WTC11 (cell line): Measurements from ENCODE around the gene CNTNAP2. TPM values are rescaled to one million over a fixed set of nuclear protein-coding genes. Genes with fewer than 3 reads are reported as not detected.
"Not testable (repeated sequence)": the region's sequence is repeated elsewhere in the genome, so short reads cannot be mapped to it uniquely, and the experiment has no call there.

Source experiments
- ATAC-seq: fragments of 200-7000 bp; cut with Tn5 transposase; 2 replicates; pipeline ENCODE4 v1.10.0; 2021; ENCODE audit warnings: mild to moderate bottlenecking, moderate library complexity
- CTCF ChIA-PET: fragments of 300-600 bp; sonication (Branson Sonifier 250); formaldehyde crosslinking; loops from one replicate; lab custom pipeline; 2021; ENCODE audit warnings: antibody characterized with exemption; lab: Charles Lee
- POLR2A ChIA-PET: fragments of 350-600 bp; sonication (Branson Sonifier 250); formaldehyde crosslinking; loops from one replicate; lab custom pipeline; 2021; ENCODE audit warnings: antibody characterized with exemption; lab: Charles Lee
- DNase-seq: peaks from one replicate; pipeline ENCODE4 v3.0.0; 2021; ENCODE audit warnings: low spot score
- H3K27ac Mint-ChIP-seq: 2 replicates; pipeline ENCODE4 v1.8.0; 2021; ENCODE audit warnings: mixed read lengths
- H3K27me3 Mint-ChIP-seq: 2 replicates; pipeline ENCODE4 v1.8.0; 2021; ENCODE audit warnings: low read depth, mild to moderate bottlenecking, moderate library complexity, mixed read lengths
- H3K36me3 Mint-ChIP-seq: 2 replicates; pipeline ENCODE4 v1.8.0; 2021; ENCODE audit warnings: mixed read lengths
- H3K4me1 Mint-ChIP-seq: 2 replicates; pipeline ENCODE4 v1.8.0; 2022; ENCODE audit warnings: mixed read lengths
- H3K4me3 Mint-ChIP-seq: 2 replicates; pipeline ENCODE4 v1.8.0; 2021; ENCODE audit warnings: mild to moderate bottlenecking, moderate library complexity, mixed read lengths
- H3K9me3 Mint-ChIP-seq: 2 replicates; pipeline ENCODE4 v1.8.0; 2021; ENCODE audit warnings: mixed read lengths
- CREM ChIP-seq: sonication (generic); formaldehyde crosslinking; IDR thresholded peaks from 2 replicates; pipeline ENCODE4 v1.8.1; 2022; ENCODE audit warnings: mild to moderate bottlenecking, missing genetic modification reagents, moderate library complexity
- ELF4 ChIP-seq: sonication (generic); formaldehyde crosslinking; IDR thresholded peaks from 2 replicates; pipeline ENCODE4 v1.8.1; 2022; ENCODE audit warnings: low read depth, mild to moderate bottlenecking, moderate library complexity, missing genetic modification reagents
- MYBL2 ChIP-seq: sonication (generic); formaldehyde crosslinking; IDR thresholded peaks from 2 replicates; pipeline ENCODE4 v1.8.1; 2023; ENCODE audit warnings: mild to moderate bottlenecking, moderate library complexity, missing genetic modification reagents
- NR1H2 ChIP-seq: sonication (generic); formaldehyde crosslinking; IDR thresholded peaks from 2 replicates; pipeline ENCODE4 v1.9.0; 2021; ENCODE audit warnings: mild to moderate bottlenecking, moderate library complexity, missing genetic modification reagents
- NR3C1 ChIP-seq: sonication (generic); formaldehyde crosslinking; conservative IDR thresholded peaks from 2 replicates; pipeline ENCODE4 v1.8.1; 2023; ENCODE audit warnings: low read depth, mild to moderate bottlenecking, missing genetic modification reagents
- OVOL2 ChIP-seq: fragments of 250-450 bp; sonication (Bioruptor Pico); IDR thresholded peaks from 2 replicates; pipeline ENCODE4 v1.9.0; 2021; ENCODE audit warnings: mild to moderate bottlenecking, borderline replicate concordance
- SMAD4 ChIP-seq: sonication (generic); formaldehyde crosslinking; IDR thresholded peaks from 2 replicates; pipeline ENCODE4 v1.8.0; 2022; ENCODE audit warnings: mild to moderate bottlenecking, missing genetic modification reagents
- SP1 ChIP-seq: sonication (generic); formaldehyde crosslinking; conservative IDR thresholded peaks from 2 replicates; pipeline ENCODE4 v1.8.1; 2022; ENCODE audit warnings: missing genetic modification reagents
- TEAD1 ChIP-seq: sonication (generic); formaldehyde crosslinking; IDR thresholded peaks from 2 replicates; pipeline ENCODE4 v1.8.0; 2022; ENCODE audit warnings: mild to moderate bottlenecking, missing genetic modification reagents
- ZNF121 ChIP-seq: sonication (generic); formaldehyde crosslinking; IDR thresholded peaks from 2 replicates; pipeline ENCODE4 v1.8.0; 2023; ENCODE audit warnings: missing genetic modification reagents
- total RNA-seq: library from RNA; stranded (reverse); gene quantifications from 3 replicates; pipeline ENCODE4 v1.2.3, GENCODE V29; 2021
- TF ChIP-seq, protein P1 (sequence below): sonication (generic); formaldehyde crosslinking; IDR thresholded peaks from 2 replicates; pipeline ENCODE4 v1.8.1; 2022; ENCODE audit warnings: mild to moderate bottlenecking, missing genetic modification reagents, moderate library complexity, borderline replicate concordance
- TF ChIP-seq, protein P2 (sequence below): fragments of 250-450 bp; sonication (Bioruptor Pico); IDR thresholded peaks from 2 replicates; pipeline ENCODE4 v1.9.0; 2021; ENCODE audit warnings: moderate library complexity, mild to moderate bottlenecking, inconsistent platforms, borderline replicate concordance
- TF ChIP-seq, protein P3 (sequence below): fragments of 250-450 bp; sonication (Bioruptor Pico); IDR thresholded peaks from 2 replicates; pipeline ENCODE4 v1.9.0; 2021; ENCODE audit warnings: mild to moderate bottlenecking
- TF ChIP-seq, protein P4 (sequence below): sonication (generic); formaldehyde crosslinking; IDR thresholded peaks from 2 replicates; pipeline ENCODE4 v1.8.0; 2023; ENCODE audit warnings: mild to moderate bottlenecking, missing genetic modification reagents
- TF ChIP-seq, protein P5 (sequence below): fragments of 250-450 bp; sonication (Bioruptor Pico); IDR thresholded peaks from 2 replicates; pipeline ENCODE4 v1.9.0; 2021; ENCODE audit warnings: mild to moderate bottlenecking

CNTNAP2 gene
- total RNA-seq, 1 experiment from 2014 or later: 63.8 TPM

DNA sequence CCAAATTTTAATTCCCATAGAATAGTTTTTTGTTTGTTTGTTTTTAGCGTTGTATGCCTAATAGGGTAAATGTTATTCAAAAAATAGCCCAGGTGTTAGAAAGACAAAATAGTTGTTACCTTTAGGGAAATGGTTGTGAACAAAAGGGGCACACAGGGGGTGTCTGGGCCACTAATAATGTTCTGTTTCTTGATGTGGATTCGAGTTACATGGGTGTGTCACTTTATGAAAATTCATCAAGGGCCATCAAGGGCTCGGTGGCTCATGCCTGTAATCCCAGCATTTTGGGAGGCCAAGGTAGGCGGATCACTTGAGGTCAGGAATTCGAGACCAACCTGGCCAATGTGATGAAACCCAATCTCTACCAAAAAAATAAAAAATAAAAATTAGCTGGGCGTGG lies 1942.2 kb downstream of the CNTNAP2 start (continued):
- TF ChIP-seq, protein P1, sequence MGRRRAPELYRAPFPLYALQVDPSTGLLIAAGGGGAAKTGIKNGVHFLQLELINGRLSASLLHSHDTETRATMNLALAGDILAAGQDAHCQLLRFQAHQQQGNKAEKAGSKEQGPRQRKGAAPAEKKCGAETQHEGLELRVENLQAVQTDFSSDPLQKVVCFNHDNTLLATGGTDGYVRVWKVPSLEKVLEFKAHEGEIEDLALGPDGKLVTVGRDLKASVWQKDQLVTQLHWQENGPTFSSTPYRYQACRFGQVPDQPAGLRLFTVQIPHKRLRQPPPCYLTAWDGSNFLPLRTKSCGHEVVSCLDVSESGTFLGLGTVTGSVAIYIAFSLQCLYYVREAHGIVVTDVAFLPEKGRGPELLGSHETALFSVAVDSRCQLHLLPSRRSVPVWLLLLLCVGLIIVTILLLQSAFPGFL (CRISPR knock-in tag): no peak
- TF ChIP-seq NR1H2 (CRISPR knock-in tag): no peak
- TF ChIP-seq, protein P2, sequence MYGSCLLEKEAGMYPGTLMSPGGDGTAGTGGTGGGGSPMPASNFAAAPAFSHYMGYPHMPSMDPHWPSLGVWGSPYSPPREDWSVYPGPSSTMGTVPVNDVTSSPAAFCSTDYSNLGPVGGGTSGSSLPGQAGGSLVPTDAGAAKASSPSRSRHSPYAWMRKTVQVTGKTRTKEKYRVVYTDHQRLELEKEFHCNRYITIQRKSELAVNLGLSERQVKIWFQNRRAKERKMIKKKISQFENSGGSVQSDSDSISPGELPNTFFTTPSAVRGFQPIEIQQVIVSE (CRISPR knock-in tag): no peak
- no peak for TF ChIP-seq MYBL2 (CRISPR knock-in tag)
- TF ChIP-seq, protein P3, sequence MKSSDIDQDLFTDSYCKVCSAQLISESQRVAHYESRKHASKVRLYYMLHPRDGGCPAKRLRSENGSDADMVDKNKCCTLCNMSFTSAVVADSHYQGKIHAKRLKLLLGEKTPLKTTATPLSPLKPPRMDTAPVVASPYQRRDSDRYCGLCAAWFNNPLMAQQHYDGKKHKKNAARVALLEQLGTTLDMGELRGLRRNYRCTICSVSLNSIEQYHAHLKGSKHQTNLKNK (CRISPR knock-in tag): no peak
- TF ChIP-seq, protein P4, sequence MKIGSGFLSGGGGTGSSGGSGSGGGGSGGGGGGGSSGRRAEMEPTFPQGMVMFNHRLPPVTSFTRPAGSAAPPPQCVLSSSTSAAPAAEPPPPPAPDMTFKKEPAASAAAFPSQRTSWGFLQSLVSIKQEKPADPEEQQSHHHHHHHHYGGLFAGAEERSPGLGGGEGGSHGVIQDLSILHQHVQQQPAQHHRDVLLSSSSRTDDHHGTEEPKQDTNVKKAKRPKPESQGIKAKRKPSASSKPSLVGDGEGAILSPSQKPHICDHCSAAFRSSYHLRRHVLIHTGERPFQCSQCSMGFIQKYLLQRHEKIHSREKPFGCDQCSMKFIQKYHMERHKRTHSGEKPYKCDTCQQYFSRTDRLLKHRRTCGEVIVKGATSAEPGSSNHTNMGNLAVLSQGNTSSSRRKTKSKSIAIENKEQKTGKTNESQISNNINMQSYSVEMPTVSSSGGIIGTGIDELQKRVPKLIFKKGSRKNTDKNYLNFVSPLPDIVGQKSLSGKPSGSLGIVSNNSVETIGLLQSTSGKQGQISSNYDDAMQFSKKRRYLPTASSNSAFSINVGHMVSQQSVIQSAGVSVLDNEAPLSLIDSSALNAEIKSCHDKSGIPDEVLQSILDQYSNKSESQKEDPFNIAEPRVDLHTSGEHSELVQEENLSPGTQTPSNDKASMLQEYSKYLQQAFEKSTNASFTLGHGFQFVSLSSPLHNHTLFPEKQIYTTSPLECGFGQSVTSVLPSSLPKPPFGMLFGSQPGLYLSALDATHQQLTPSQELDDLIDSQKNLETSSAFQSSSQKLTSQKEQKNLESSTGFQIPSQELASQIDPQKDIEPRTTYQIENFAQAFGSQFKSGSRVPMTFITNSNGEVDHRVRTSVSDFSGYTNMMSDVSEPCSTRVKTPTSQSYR (CRISPR knock-in tag): no peak

DNA sequence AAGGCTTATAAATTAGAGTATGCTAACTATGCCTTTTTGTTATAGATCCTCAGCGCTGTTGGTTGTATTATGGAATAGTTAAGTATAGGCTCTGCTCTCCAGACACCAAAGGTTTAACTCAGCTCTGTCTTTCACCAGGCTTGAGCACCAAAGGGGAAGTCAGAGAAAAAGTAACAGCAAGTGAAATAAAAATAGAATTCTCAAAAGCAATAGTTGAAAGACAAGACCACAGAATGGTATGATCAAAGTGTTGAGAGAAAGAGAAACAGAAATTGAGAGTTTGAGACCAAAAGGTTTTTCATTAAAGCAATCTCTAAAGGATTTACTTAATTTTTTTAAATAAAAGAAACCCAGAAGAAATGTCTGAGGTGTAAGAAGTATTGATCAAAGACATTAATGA lies 1944.1 kb downstream of the CNTNAP2 start:
- ATAC-seq: no peak
- Mint-ChIP-seq H3K27ac (no peak overlapping the region), H3K27me3 (no peaks in the 10 kb centered on the region), H3K36me3 (0 out of 2 replicates have a peak, but pooled peaks cover 2% of the 10 kb centered on the region)
- CTCF ChIA-PET: no interaction called here
- TF ChIP-seq SP1 (CRISPR knock-in tag): no peak
- TF ChIP-seq TEAD1 (CRISPR knock-in tag): no peak
- no peak for TF ChIP-seq ZNF121 (CRISPR knock-in tag)
- TF ChIP-seq CREM (CRISPR knock-in tag): no peak
- TF ChIP-seq OVOL2 (CRISPR knock-in tag): no peak
- TF ChIP-seq NR3C1 (CRISPR knock-in tag): no peak
- TF ChIP-seq, protein P5, sequence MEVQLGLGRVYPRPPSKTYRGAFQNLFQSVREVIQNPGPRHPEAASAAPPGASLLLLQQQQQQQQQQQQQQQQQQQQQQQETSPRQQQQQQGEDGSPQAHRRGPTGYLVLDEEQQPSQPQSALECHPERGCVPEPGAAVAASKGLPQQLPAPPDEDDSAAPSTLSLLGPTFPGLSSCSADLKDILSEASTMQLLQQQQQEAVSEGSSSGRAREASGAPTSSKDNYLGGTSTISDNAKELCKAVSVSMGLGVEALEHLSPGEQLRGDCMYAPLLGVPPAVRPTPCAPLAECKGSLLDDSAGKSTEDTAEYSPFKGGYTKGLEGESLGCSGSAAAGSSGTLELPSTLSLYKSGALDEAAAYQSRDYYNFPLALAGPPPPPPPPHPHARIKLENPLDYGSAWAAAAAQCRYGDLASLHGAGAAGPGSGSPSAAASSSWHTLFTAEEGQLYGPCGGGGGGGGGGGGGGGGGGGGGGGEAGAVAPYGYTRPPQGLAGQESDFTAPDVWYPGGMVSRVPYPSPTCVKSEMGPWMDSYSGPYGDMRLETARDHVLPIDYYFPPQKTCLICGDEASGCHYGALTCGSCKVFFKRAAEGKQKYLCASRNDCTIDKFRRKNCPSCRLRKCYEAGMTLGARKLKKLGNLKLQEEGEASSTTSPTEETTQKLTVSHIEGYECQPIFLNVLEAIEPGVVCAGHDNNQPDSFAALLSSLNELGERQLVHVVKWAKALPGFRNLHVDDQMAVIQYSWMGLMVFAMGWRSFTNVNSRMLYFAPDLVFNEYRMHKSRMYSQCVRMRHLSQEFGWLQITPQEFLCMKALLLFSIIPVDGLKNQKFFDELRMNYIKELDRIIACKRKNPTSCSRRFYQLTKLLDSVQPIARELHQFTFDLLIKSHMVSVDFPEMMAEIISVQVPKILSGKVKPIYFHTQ (CRISPR knock-in tag): no peak
- no peak for TF ChIP-seq SMAD4 (CRISPR knock-in tag)
- TF ChIP-seq, protein P2 (CRISPR knock-in tag): no peak
- no peak for TF ChIP-seq ELF4 (CRISPR knock-in tag)
- TF ChIP-seq, all 79 proteins: peak for 0
- peaks cover 16% of the 10 kb centered on the region for H3K4me1 Mint-ChIP-seq
- POLR2A ChIA-PET: no interaction called here
- H3K4me3 Mint-ChIP-seq: no peak overlapping the region
- peaks cover 16% of the 10 kb centered on the region for H3K9me3 Mint-ChIP-seq
- no peak for DNase-seq

DNA sequence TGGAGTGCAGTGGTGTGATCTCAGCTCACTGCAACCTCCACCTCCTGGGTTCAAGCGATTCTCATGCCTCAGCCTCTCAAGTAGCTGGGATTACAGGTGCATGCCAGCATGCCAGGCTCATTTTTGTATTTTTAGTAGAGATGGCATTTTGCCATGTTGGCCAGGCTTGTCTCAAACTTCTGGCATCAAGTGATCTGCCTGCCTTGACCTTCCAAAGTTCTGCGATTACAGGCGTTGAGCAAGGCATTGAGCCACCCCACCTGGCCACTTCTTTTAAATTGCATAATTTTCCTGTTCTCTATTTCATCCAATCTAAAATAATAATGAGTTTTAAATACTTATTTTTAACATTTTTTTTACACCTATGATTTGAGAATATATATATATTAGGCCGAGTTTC lies 1961.5 kb downstream of the CNTNAP2 start:
- H3K27me3 Mint-ChIP-seq, POLR2A ChIA-PET, ATAC-seq, CTCF ChIA-PET, DNase-seq, H3K4me3 Mint-ChIP-seq, H3K27ac Mint-ChIP-seq, H3K4me1 Mint-ChIP-seq: not testable (repeated sequence)
- peaks cover 33% of the 10 kb centered on the region for H3K9me3 Mint-ChIP-seq
- H3K36me3 Mint-ChIP-seq: peaks cover 16% of the 10 kb centered on the region
